GM12892 (cell line): ENCODE data around the gene EMILIN3. TPM values are rescaled to one million over a fixed set of nuclear protein-coding genes. Genes with fewer than 3 reads are reported as not detected.

Source experiments
- DNase-seq: peaks from one replicate; pipeline ENCODE4 v3.0.0; 2011; ENCODE audit not compliant: insufficient read length
- FAIRE-seq: peaks from 2 replicates; lab custom pipeline; 2011; peaks lifted over from hg19 to GRCh38; lab: Jason Lieb, UNC
- POLR2A ChIP-seq: IDR thresholded peaks from 2 replicates; pipeline ENCODE4 v1.6.1; 2011; ENCODE audit warnings: low read depth, low read length, control low read depth
- POLR2AphosphoS5 ChIP-seq: IDR thresholded peaks from 2 replicates; pipeline ENCODE4 v1.6.1; 2011; ENCODE audit warnings: low read depth, low read length, control low read depth
- TAF1 ChIP-seq: IDR thresholded peaks from 2 replicates; pipeline ENCODE4 v1.6.1; 2011; ENCODE audit warnings: low read depth, mild to moderate bottlenecking, control low read depth, low read length, borderline replicate concordance
- polyA plus RNA-seq: library from polyadenylated mRNA; unstranded; fragments of >200 nt; gene quantifications from one replicate; pipeline ENCODE4 v1.2.1, GENCODE V29; 2012; ENCODE audit warnings: missing spikeins, inconsistent platforms; ENCODE audit not compliant: missing spikeins

EMILIN3 gene, protein sequence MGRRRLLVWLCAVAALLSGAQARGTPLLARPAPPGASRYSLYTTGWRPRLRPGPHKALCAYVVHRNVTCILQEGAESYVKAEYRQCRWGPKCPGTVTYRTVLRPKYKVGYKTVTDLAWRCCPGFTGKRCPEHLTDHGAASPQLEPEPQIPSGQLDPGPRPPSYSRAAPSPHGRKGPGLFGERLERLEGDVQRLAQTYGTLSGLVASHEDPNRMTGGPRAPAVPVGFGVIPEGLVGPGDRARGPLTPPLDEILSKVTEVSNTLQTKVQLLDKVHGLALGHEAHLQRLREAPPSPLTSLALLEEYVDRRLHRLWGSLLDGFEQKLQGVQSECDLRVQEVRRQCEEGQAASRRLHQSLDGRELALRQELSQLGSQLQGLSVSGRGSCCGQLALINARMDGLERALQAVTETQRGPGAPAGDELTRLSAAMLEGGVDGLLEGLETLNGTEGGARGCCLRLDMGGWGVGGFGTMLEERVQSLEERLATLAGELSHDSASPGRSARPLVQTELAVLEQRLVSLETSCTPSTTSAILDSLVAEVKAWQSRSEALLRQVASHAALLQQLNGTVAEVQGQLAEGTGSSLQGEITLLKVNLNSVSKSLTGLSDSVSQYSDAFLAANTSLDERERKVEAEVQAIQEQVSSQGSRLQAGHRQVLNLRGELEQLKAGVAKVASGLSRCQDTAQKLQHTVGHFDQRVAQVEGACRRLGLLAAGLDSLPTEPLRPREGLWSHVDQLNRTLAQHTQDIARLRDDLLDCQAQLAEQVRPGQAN
- not detected for polyA plus RNA-seq

DNA sequence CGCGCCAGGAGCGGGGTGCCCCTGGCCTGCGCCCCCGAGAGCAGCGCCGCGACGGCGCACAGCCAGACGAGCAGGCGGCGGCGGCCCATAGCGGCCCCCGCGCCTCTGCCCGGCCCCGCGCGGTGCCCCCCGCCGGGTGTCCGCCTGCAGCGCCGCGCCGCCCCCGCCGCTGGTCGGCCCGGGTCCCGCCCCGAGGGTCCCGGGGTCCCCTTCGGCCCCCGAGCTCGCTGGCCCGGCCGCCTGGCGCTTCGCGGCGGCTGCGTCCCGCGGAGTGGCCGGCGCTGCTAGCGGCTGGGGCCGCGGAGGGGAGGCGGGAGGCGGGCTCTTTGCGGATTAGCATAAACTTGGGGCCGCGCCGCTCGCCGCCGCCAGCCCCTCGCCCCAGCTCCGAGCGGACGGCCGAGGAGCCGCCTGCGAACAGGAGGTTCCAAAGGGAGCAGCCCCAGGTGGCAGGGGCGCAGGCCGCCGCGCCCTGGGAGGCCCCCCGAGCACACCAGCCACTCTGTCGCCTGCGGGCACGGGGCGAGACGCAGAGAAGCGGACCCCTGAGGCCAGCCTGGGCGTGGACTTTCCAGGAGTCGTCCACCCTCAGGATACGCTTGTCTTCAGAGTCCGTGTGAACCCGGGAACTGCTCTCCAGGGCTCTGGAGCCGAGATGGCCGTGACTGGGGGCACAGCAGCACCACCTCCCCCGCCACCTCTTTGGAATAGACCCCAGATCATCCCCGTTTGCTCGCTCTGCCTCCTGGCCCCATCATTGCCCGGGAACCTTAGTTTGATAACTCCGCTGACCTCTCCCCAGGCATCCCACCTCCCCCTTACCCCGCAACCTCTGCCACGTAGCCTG, at the start of gene EMILIN3:
TSS of gene EMILIN3 (minus strand) at position 273 of the 847 bp plus-strand sequence. CDS start at position 89, 184 bp downstream.
- TF ChIP-seq POLR2A (no peak), TAF1 (no peak), POLR2AphosphoS5 (no peak)
- DNase-seq (no peak), FAIRE-seq (no peak)

DNA sequence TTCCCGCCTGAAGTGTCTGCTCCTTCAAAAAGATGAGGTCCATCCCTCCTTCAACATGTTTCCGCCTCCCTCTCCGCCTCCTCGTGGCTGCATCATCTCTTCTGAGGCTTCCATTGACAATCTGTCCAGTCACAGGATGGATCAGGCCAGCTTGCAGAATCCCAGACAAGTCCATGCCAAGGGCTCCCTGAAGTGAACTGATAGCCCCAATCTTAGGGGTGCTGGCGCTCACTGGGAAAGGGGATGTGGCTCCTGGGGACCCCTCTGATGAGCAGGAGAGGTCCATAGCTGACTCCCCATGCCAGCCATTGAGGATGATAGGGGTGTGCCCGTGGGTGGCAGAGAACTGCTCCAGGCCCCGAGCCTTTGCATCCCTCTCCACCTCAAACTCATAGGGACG, 48.6 kb upstream of the EMILIN3 start:
- no peak for DNase-seq
- no peak for FAIRE-seq
- TF ChIP-seq TAF1, result no peak
- no peak for TF ChIP-seq POLR2AphosphoS5
- TF ChIP-seq POLR2A, result no peak

DNA sequence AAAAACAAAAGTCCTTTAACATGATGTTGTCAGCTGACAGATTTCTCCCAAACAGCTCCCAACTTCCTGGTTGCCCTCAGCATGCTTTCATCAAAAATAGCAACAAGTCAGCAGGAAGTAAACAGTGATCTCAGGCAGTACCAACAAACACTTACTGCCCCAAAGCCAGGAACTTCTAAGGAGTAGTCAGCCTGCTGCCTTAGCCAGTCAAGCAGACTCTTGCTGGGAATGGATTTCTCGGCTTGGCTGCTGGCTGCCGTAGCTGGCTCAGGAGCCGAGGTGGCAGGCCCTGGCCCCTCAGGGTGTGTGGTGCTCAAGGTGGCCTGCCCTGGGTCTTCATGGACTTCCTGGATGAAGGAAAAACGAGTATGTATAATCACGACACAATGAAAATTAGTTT, 46.6 kb upstream of the EMILIN3 start:
- no peak for DNase-seq
- no peak for TF ChIP-seq POLR2AphosphoS5
- no peak for FAIRE-seq

DNA sequence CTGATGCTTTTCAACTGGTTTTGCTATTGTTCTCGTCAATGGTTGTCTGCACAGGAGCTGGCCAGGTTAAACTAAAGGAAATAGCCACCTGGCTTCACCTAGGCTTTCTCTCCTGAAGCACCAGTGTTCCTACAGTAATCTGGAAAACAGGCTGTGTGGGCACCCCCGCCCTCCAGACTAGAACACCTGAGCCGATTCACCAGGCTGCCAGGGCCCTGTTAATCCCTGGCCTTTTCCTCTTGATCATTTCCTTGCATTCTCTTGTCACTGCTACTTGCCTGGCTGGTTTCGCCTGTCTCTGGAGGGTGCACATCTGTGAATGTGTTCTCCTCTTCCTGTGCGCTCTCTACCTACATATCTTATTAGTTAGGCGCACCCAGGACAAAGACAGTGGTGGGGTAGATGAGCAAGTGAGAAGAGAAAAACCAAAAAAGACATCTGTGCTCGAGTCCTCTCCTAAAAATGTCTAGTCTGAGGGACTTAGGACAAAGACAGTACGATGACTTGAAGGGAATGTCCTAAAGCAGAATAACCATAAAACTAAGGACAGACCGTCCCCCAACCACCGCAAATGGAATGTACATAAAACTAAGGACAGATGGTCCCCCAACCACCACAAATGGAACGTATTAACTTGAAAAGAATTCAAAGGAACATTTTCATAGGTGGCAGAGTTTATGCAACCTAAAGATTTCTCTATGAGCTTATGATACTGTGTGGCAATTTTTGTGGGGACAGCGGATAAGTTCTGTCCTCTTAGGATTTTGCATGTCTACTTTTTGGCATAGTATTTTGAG, 45.9 kb upstream of the EMILIN3 start:
- DNase-seq, result no peak
- FAIRE-seq, result no peak
- TF ChIP-seq POLR2AphosphoS5 (no peak), POLR2A (no peak), TAF1 (no peak)

DNA sequence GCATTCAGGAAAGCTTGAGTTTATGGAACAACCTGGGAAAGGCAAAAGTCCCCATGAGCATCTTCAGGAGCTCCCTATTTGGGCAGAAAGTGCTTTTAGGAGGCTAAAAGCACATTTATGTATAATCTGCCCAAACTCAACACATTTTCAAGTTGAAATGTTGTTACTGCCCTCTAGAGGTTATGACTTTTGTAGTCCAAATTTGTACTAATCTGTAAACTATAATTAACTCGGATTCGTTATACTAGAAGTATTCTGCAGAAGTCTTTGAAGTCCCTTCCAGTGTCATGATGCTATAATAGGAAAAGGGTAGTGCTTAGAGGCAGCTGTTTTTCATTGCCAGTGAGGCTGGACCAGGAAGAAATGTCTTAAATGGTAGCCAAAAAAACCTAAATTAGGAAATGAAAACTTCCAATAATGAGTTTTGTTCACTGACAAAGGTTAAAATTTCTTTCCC, 44.8 kb upstream of the EMILIN3 start:
- FAIRE-seq (no peak), DNase-seq (no peak)
- TF ChIP-seq POLR2A (no peak), TAF1 (no peak), POLR2AphosphoS5 (no peak)

DNA sequence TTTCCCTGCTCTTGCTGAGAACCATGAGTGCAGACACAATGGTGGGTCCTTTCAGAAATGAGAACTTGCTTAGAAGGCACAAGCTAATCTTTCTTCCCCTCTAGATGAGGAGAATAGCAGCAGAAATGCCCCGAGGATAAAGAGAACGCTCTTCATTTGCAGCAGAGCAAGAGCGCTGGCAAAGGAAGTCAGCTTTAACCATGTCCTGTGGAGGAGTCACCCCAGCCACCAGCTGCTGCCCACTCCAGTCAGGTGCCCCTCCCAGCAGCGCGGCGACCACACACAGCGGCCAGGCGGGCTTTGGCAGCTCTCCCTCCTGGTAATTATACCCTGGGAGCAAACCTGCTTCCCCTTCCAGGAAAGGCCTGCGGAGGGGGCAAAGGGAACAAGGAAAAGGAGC, 42.4 kb upstream of the EMILIN3 start:
- DNase-seq (no peak), FAIRE-seq (no peak)
- TF ChIP-seq POLR2A (no peak), TAF1 (no peak), POLR2AphosphoS5 (no peak)

DNA sequence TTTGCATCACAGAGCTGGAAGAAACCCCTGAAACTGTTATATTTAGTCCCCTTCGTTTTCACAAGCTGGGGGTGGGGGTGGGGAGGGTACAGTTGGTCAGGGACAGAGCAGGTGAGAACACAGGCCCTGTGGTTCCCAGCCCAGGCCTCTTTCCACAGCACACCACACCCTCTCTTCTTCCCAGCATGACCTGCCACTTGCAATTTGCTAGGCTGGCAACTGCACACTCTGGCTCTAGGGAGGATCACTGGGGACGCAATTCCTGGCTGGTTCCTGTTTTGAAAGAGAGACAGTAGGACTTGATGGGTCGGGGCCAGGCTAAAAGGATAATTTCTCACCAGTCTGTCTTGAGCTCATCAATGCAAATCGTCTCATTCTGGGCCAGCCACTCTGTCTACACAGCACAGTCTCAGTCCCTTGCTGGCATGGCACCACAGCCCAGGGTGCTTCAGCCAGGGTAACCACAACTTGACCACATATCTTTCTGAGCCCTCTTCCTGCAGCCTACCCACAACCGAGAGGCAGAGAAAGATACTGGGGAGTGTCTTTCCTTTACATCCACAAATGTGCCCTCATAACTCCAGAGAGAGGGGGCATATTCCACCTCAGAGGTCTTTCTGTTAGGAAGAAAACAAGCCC, 41.7 kb upstream of the EMILIN3 start:
- TF ChIP-seq POLR2AphosphoS5 (no peak), POLR2A (no peak), TAF1 (no peak)
- DNase-seq (no peak), FAIRE-seq (no peak)

DNA sequence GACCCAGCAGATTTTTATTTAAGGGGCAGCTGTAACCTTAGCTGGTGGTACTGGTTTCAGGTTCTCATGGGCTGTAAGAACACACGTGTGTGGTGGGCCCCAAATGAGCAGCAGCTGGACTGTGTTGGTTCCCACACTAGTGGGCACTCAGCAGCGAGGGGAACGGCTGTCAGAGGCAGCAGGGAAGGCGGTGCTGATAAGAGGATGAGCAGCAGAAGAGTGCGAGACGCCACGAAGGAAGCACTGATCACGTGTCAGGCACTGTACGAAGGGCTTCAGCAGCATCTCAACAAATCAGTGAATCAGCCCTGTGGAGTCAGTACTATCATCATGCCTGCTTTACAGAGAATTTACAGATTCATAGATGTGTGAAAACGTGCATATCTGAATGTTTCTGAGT, 41.0 kb upstream of the EMILIN3 start:
- DNase-seq, result no peak
- no peak for FAIRE-seq
- TF ChIP-seq POLR2A (no peak), POLR2AphosphoS5 (no peak), TAF1 (no peak)

DNA sequence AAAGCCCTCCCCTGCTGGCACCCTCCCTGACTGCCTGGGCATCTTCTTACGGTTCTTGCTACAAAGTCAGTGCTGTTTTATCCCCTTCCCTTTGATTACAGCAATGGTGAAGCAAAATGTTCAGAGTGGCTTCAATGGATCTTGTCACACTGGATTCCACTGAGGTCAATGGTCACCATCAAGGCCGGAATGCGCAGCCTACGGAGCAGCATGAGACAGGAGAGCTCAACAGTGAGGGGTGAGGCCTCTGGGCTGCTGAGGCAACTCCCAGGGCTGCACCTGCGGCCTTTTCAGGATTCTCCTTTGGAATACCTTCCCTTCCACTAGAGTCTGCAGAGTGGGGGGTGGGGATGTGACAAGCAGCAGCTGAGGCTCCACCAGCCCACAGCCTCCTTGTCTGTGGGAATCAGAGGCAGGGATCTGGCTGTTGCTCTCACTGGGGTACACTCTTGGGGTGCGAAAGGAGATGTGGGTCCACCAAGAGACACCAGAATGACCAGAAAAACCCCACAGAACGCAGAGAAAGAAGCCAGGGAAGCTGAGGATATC, 40.4 kb upstream of the EMILIN3 start:
- DNase-seq (no peak), FAIRE-seq (no peak)
- TF ChIP-seq TAF1 (no peak), POLR2AphosphoS5 (no peak)

DNA sequence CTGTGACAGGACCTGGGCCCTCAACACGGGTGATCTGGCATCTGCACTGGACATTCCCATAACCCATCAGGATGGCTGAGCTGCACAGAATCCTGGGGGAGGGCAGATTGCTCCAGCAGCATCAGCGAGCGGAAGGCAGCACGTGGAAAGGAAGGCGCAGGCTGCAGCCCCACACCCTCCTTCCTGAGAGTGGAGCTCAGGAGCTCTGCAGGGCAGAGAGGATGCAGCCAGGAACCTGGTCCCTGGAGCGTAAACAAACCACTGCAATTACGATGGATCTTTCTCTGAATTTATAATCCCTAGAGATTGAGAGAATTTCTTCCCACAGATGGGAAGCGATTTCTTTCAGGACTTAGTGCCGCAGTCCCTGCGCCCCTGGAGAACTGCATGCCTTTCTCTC, 39.7 kb upstream of the EMILIN3 start:
- FAIRE-seq (no peak), DNase-seq (no peak)
- TF ChIP-seq POLR2AphosphoS5, result no peak
- no peak for TF ChIP-seq POLR2A
- TF ChIP-seq TAF1, result no peak

DNA sequence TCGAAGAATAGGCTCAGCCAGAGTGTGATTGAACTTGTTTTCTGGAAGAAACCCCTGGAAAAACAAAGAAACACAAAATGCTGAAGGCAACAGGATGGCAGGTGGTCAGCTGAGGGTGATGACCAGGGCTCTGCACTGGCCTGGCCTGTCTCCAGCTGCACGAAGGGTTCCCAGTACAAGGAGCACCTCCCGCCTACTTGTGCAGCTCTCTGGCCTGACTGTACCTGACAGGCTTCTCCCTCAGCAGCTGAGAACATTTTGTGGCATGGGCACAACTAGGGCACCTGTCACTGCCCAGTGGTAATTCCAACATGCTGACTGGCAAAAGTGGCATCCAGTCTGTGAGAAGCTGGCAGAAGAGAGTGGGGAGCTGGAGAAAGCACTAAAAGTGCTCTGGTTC, 38.8 kb upstream of the EMILIN3 start:
- FAIRE-seq (no peak), DNase-seq (no peak)
- no peak for TF ChIP-seq POLR2A
- no peak for TF ChIP-seq TAF1
- no peak for TF ChIP-seq POLR2AphosphoS5
